ENCODE results near the gene G3BP1. TPM values are rescaled to one million over a fixed set of nuclear protein-coding genes. Genes with fewer than 3 reads are reported as not detected.

The G3BP1 gene
- total RNA-seq, 2 donors from 2014 or later = 64.7 to 182 TPM

GRCh38 chr5:151741678-151742423, 29.9 kb upstream of the G3BP1 start:
- H3K36me3 ChIP-seq = no peaks in the 10 kb centered on the region
- no peak overlapping the region for H3K4me3 ChIP-seq
- TF ChIP-seq CTCF (IDR thresholded peaks at IDR 0.05) = no peak
- no peak for ATAC-seq (ENCODE audit: insufficient number of reproducible peaks, low FRiP score, low read depth)
- peak overlapping the region; percentile 75 to 77 for H3K27ac ChIP-seq
- peaks cover 28 to 60% of the 10 kb centered on the region in 2 donors for H3K4me1 ChIP-seq (ENCODE audit: control insufficient read depth in 1 of 2, low read depth in 2 of 2)
- DNase-seq (ENCODE audit: low spot score) = no peak
- H3K9me3 ChIP-seq = no peaks in the 10 kb centered on the region
- H3K27me3 ChIP-seq (replicated peaks; ENCODE audit: insufficient read depth) = no peaks in the 10 kb centered on the region

- Histone ChIP-seq H3K27ac (no peak overlapping the region), H3K9me3 (no peaks in the 10 kb centered on the region), H3K4me3 (no peak overlapping the region), H3K4me1 (ENCODE audit: control insufficient read depth in 1 of 2, low read depth in 2 of 2) (peaks cover 27 to 60% of the 10 kb centered on the region in 2 donors), H3K27me3 (replicated peaks; ENCODE audit: insufficient read depth) (no peaks in the 10 kb centered on the region), H3K36me3 (no peaks in the 10 kb centered on the region)
- ATAC-seq (ENCODE audit: insufficient number of reproducible peaks, low FRiP score, low read depth) (no peak), DNase-seq (ENCODE audit: low spot score) (no peak)
- TF ChIP-seq CTCF (IDR thresholded peaks at IDR 0.05) = peak; percentile 67
Measured at GRCh38 chr5:151742870-151743294, 28.9 kb upstream of the G3BP1 start.

- ATAC-seq (ENCODE audit: insufficient number of reproducible peaks, low FRiP score, low read depth) (no peak), DNase-seq (ENCODE audit: low spot score) (no peak)
- H3K27me3 ChIP-seq (replicated peaks; ENCODE audit: insufficient read depth) = no peaks in the 10 kb centered on the region
- H3K36me3 ChIP-seq = no peaks in the 10 kb centered on the region
- no peaks in the 10 kb centered on the region for H3K9me3 ChIP-seq
- peaks cover 26 to 55% of the 10 kb centered on the region in 2 donors for H3K4me1 ChIP-seq (ENCODE audit: control insufficient read depth in 1 of 2, low read depth in 2 of 2)
- TF ChIP-seq CTCF (IDR thresholded peaks at IDR 0.05) = no peak
- H3K4me3 ChIP-seq = no peak overlapping the region
- H3K27ac ChIP-seq = no peak overlapping the region
Measured at GRCh38 chr5:151743530-151743929, 28.2 kb upstream of the G3BP1 start.

GRCh38 chr5:151745071-151745705, 26.6 kb upstream of the G3BP1 start:
- no peak for TF ChIP-seq CTCF (IDR thresholded peaks at IDR 0.05)
- Histone ChIP-seq H3K27me3 (replicated peaks; ENCODE audit: insufficient read depth) (no peaks in the 10 kb centered on the region), H3K4me1 (ENCODE audit: control insufficient read depth in 1 of 2, low read depth in 2 of 2) (peaks cover 16 to 51% of the 10 kb centered on the region in 2 donors), H3K4me3 (no peak overlapping the region), H3K36me3 (no peaks in the 10 kb centered on the region), H3K9me3 (no peaks in the 10 kb centered on the region), H3K27ac (peak overlapping the region; percentile 54 to 65)
- ATAC-seq (ENCODE audit: insufficient number of reproducible peaks, low FRiP score, low read depth) (peak; percentile 0), DNase-seq (ENCODE audit: low spot score) (peak; percentile 82)

GRCh38 chr5:151750121-151750520, 21.6 kb upstream of the G3BP1 start:
- no peaks in the 10 kb centered on the region for H3K36me3 ChIP-seq
- H3K27ac ChIP-seq = peak overlapping the region; percentile 41 to 51
- no peak for DNase-seq (ENCODE audit: low spot score)
- TF ChIP-seq CTCF (IDR thresholded peaks at IDR 0.05) = no peak
- H3K4me1 ChIP-seq (ENCODE audit: control insufficient read depth in 1 of 2, low read depth in 2 of 2) = peaks cover 0 to 20% of the 10 kb centered on the region in 2 donors
- H3K9me3 ChIP-seq = no peaks in the 10 kb centered on the region
- no peak for ATAC-seq (ENCODE audit: insufficient number of reproducible peaks, low FRiP score, low read depth)
- no peak overlapping the region for H3K4me3 ChIP-seq
- no peaks in the 10 kb centered on the region for H3K27me3 ChIP-seq (replicated peaks; ENCODE audit: insufficient read depth)

Data from thoracic aorta (tissue), 2 donors.